Natural killer cell (primary cell): ENCODE data around the gene MORC2. TPM values are rescaled to one million over a fixed set of nuclear protein-coding genes. Genes with fewer than 3 reads are reported as not detected.

Experiments used
- ATAC-seq, 3 donors: fragments of 150-1000 bp in 2 of 3; fragments of 200-7000 bp in 1 of 3; cut with Tn5 transposase; 1 replicate in 1 of 3; 2 replicates in 2 of 3; pipeline ENCODE4 v1.10.0; 2021; ENCODE audit warnings: mild to moderate bottlenecking in 2 of 3, moderate library complexity in 2 of 3
- DNase-seq, 2 donors: peaks; one replicate each; pipeline versions ENCODE4 v3.0.0 to v3.0.0-alpha.2; 2013 to 2021; ENCODE audit warnings: mixed read lengths in 1 of 2
- H3K27ac ChIP-seq: one replicate; pipeline ENCODE4 v1.5.1; 2013; ENCODE audit warnings: mild to moderate bottlenecking, low read length
- H3K27me3 ChIP-seq: one replicate; pipeline ENCODE4 v1.6.1; 2013; ENCODE audit warnings: low read length; ENCODE audit not compliant: control insufficient read depth, insufficient read depth
- H3K36me3 ChIP-seq: one replicate; pipeline ENCODE4 v1.6.1; 2013; ENCODE audit warnings: low read length; ENCODE audit not compliant: control insufficient read depth, insufficient read depth
- H3K4me1 ChIP-seq: one replicate; pipeline ENCODE4 v1.6.1; 2013; ENCODE audit warnings: low read length; ENCODE audit not compliant: control insufficient read depth, insufficient read depth
- H3K4me3 ChIP-seq: one replicate; pipeline ENCODE4 v1.5.1; 2013; ENCODE audit warnings: low read length
- H3K9me3 ChIP-seq: one replicate; pipeline ENCODE4 v1.6.1; 2013; ENCODE audit warnings: low read length; ENCODE audit not compliant: control insufficient read depth, insufficient read depth
- H3K27ac Mint-ChIP-seq, 2 donors: one replicate each; pipeline ENCODE4 v1.8.0; 2022; ENCODE audit warnings: mild to moderate bottlenecking in 2 of 2, mixed read lengths in 2 of 2, moderate library complexity in 1 of 2
- H3K27me3 Mint-ChIP-seq, 2 donors: one replicate each; pipeline ENCODE4 v1.8.0; 2022; ENCODE audit warnings: low read depth in 2 of 2, mixed read lengths in 2 of 2
- H3K36me3 Mint-ChIP-seq: one replicate; pipeline ENCODE4 v1.8.0; 2022; ENCODE audit warnings: mixed read lengths
- H3K4me1 Mint-ChIP-seq, 2 donors: one replicate each; pipeline ENCODE4 v1.8.0; 2022; ENCODE audit warnings: mixed read lengths in 2 of 2
- H3K4me3 Mint-ChIP-seq: one replicate; pipeline ENCODE4 v1.8.0; 2022; ENCODE audit warnings: mild to moderate bottlenecking, moderate library complexity, mixed read lengths
- H3K9me3 Mint-ChIP-seq, 2 donors: one replicate each; pipeline ENCODE4 v1.8.0; 2022; ENCODE audit warnings: mixed read lengths in 2 of 2
- WGBS: methylation state at CpG from one replicate; pipeline ENCODE4 v1.1.7; 2013; ENCODE audit warnings: missing lambda C conversion rate; ENCODE audit not compliant: insufficient coverage; 5-methylcytosine and 5-hydroxymethylcytosine counted together
- intact Hi-C: fragments of 100-400 bp; cut with micrococcal nuclease; formaldehyde crosslinking; loops from one replicate; pipeline ENCODE4 v1.14.2; 2022
- total RNA-seq, 4 donors: library from RNA; stranded (reverse); fragments of 120-200 nt in 1 of 4; gene quantifications; one replicate each; pipeline versions ENCODE4 v1.2.3 to v1.2.4, GENCODE V29; 2013 to 2022
- TF ChIP-seq, protein P1 (sequence below): fragments of 200-600 bp; IDR thresholded peaks from one replicate; pipeline ENCODE4 v1.8.0; 2022; ENCODE audit warnings: antibody characterized with exemption

The MORC2 gene
- total RNA-seq, 3 donors from 2014 or later (not counting 1 experiment from before 2014, with no cell fraction given): 15.3 to 19.7 (median 16.4) TPM

GRCh38 chr22:30880847-30881246, 87.7 kb downstream of the MORC2 start:
- intact Hi-C loops: no loop called here
- Histone ChIP-seq H3K9me3 (no peaks in the 10 kb centered on the region), H3K4me1 (no peaks in the 10 kb centered on the region), H3K4me3 (no peak overlapping the region), H3K36me3 (no peaks in the 10 kb centered on the region), H3K27me3 (no peaks in the 10 kb centered on the region), H3K27ac (no peak overlapping the region)
- no peak for DNase-seq
- Mint-ChIP-seq H3K4me1 (no peaks in the 10 kb centered on the region), H3K9me3 (no peaks in the 10 kb centered on the region), H3K27me3 (no peaks in the 10 kb centered on the region), H3K4me3 (no peak overlapping the region), H3K36me3 (no peaks in the 10 kb centered on the region), H3K27ac (no peak overlapping the region)
- WGBS: 74% methylated on average over 5 of the region's 5 CpGs
- TF ChIP-seq, protein P1, sequence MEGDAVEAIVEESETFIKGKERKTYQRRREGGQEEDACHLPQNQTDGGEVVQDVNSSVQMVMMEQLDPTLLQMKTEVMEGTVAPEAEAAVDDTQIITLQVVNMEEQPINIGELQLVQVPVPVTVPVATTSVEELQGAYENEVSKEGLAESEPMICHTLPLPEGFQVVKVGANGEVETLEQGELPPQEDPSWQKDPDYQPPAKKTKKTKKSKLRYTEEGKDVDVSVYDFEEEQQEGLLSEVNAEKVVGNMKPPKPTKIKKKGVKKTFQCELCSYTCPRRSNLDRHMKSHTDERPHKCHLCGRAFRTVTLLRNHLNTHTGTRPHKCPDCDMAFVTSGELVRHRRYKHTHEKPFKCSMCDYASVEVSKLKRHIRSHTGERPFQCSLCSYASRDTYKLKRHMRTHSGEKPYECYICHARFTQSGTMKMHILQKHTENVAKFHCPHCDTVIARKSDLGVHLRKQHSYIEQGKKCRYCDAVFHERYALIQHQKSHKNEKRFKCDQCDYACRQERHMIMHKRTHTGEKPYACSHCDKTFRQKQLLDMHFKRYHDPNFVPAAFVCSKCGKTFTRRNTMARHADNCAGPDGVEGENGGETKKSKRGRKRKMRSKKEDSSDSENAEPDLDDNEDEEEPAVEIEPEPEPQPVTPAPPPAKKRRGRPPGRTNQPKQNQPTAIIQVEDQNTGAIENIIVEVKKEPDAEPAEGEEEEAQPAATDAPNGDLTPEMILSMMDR: no peak
- ATAC-seq: no peak

DNA sequence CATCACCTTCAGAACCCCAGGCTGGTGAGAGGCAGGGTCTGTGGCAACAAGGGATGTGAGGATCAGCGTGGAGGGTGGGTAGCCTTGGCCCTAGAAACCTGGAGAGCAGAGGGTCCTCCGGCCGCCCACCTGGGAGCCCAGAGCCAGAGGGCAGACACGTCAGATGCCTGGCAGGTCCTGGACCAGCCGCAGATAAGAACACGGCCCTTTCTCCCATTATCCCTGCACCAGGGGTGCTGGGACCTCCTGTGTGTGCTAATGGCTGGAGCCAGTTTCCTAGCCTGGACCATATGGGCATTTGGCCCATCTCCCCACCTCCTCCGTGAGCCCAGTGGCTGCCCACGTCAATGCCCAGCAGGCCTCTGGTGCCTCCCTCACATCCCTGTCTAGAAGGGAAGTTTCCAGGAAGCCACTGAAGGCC, 88.4 kb downstream of the MORC2 start:
- no peaks in the 10 kb centered on the region for H3K4me1 Mint-ChIP-seq
- TF ChIP-seq, protein P1: no peak
- H3K27me3 Mint-ChIP-seq: no peaks in the 10 kb centered on the region
- H3K27ac Mint-ChIP-seq: no peak overlapping the region
- H3K9me3 Mint-ChIP-seq: no peaks in the 10 kb centered on the region
- Histone ChIP-seq H3K4me1 (no peaks in the 10 kb centered on the region), H3K9me3 (no peaks in the 10 kb centered on the region), H3K36me3 (no peaks in the 10 kb centered on the region), H3K27ac (no peak overlapping the region), H3K4me3 (no peak overlapping the region), H3K27me3 (no peaks in the 10 kb centered on the region)
- no peak overlapping the region for H3K4me3 Mint-ChIP-seq
- ATAC-seq (no peak), DNase-seq (no peak)
- WGBS: 85% methylated on average over 8 of the region's 8 CpGs
- no peaks in the 10 kb centered on the region for H3K36me3 Mint-ChIP-seq
- intact Hi-C loops: no loop called here

- WGBS: 81% methylated on average over 8 of the region's 8 CpGs
- Mint-ChIP-seq H3K27me3 (no peaks in the 10 kb centered on the region), H3K4me1 (no peaks in the 10 kb centered on the region), H3K27ac (no peak overlapping the region), H3K36me3 (no peaks in the 10 kb centered on the region), H3K9me3 (no peaks in the 10 kb centered on the region), H3K4me3 (no peak overlapping the region)
- Histone ChIP-seq H3K9me3 (no peaks in the 10 kb centered on the region), H3K27me3 (no peaks in the 10 kb centered on the region), H3K4me1 (no peaks in the 10 kb centered on the region), H3K4me3 (no peak overlapping the region), H3K27ac (no peak overlapping the region), H3K36me3 (no peaks in the 10 kb centered on the region)
- TF ChIP-seq, protein P1: no peak
- no peak for ATAC-seq
- no peak for DNase-seq
- intact Hi-C loops: no loop called here
Observed at GRCh38 chr22:30879415-30879797, 89.2 kb downstream of the MORC2 start.
